ENCODE measurements around the gene KCNJ4.

DNA sequence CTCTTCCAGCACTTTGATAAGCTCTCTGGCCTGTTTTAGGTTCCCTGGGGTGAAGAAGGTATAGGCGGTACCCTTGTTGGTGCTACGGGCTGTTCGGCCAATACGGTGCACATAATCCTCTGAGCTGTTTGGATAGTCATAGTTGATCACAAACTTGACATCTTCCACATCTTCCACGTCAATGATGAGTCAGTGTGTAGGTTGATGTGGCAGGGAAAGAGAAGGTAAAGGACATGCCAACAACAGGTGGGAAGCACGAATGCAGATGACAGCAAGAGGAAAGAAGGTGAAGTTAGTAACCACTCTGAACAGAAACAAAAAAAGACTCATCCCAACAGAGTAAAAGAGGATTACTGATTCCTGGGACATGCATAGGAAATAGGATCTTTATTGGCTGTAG lies 32.9 kb upstream of the KCNJ4 start:
- TF ChIP-seq TARDBP (IDR thresholded peaks at IDR 0.05; ENCODE audit: borderline replicate concordance) (no peak), FOXK2 (IDR thresholded peaks at IDR 0.05) (no peak), POLR2AphosphoS2 (IDR thresholded peaks at IDR 0.05; ENCODE audit: low read depth, low read length) (no peak; the same call in 1 of the 2 replicates), RELA (IDR thresholded peaks at IDR 0.05; ENCODE audit: borderline replicate concordance, partially characterized antibody) (no peak), CHD2 (IDR thresholded peaks at IDR 0.05; ENCODE audit: borderline replicate concordance, low read depth, low read length) (no peak), SMARCA5 (IDR thresholded peaks at IDR 0.05) (no peak), RBBP5 (conservative IDR thresholded peaks at IDR 0.05) (no peak), REST (IDR thresholded peaks at IDR 0.05; ENCODE audit: low read depth, low read length) (no peak)
- TF ChIP-seq, protein P1, sequence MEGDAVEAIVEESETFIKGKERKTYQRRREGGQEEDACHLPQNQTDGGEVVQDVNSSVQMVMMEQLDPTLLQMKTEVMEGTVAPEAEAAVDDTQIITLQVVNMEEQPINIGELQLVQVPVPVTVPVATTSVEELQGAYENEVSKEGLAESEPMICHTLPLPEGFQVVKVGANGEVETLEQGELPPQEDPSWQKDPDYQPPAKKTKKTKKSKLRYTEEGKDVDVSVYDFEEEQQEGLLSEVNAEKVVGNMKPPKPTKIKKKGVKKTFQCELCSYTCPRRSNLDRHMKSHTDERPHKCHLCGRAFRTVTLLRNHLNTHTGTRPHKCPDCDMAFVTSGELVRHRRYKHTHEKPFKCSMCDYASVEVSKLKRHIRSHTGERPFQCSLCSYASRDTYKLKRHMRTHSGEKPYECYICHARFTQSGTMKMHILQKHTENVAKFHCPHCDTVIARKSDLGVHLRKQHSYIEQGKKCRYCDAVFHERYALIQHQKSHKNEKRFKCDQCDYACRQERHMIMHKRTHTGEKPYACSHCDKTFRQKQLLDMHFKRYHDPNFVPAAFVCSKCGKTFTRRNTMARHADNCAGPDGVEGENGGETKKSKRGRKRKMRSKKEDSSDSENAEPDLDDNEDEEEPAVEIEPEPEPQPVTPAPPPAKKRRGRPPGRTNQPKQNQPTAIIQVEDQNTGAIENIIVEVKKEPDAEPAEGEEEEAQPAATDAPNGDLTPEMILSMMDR (IDR thresholded peaks at IDR 0.05 in 2 of 3, conservative IDR thresholded peaks at IDR 0.05 in 1 of 3; ENCODE audit: control insufficient read depth in 2 of 3, extremely low read depth in 1 of 3, insufficient read depth in 1 of 3, low read depth in 3 of 3, low read length in 3 of 3) = no peak
- TF ChIP-seq, protein P2, sequence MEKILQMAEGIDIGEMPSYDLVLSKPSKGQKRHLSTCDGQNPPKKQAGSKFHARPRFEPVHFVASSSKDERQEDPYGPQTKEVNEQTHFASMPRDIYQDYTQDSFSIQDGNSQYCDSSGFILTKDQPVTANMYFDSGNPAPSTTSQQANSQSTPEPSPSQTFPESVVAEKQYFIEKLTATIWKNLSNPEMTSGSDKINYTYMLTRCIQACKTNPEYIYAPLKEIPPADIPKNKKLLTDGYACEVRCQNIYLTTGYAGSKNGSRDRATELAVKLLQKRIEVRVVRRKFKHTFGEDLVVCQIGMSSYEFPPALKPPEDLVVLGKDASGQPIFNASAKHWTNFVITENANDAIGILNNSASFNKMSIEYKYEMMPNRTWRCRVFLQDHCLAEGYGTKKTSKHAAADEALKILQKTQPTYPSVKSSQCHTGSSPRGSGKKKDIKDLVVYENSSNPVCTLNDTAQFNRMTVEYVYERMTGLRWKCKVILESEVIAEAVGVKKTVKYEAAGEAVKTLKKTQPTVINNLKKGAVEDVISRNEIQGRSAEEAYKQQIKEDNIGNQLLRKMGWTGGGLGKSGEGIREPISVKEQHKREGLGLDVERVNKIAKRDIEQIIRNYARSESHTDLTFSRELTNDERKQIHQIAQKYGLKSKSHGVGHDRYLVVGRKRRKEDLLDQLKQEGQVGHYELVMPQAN (conservative IDR thresholded peaks at IDR 0.05) = no peak
- TF ChIP-seq, protein P3, sequence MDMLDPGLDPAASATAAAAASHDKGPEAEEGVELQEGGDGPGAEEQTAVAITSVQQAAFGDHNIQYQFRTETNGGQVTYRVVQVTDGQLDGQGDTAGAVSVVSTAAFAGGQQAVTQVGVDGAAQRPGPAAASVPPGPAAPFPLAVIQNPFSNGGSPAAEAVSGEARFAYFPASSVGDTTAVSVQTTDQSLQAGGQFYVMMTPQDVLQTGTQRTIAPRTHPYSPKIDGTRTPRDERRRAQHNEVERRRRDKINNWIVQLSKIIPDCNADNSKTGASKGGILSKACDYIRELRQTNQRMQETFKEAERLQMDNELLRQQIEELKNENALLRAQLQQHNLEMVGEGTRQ (IDR thresholded peaks at IDR 0.05; ENCODE audit: borderline replicate concordance, low read depth, low read length) = no peak
